Esophagus muscularis mucosa (tissue), 4 donors: ENCODE measurements around the gene USP25. TPM values are rescaled to one million over a fixed set of nuclear protein-coding genes. Genes with fewer than 3 reads are reported as not detected.

Source experiments
- DNase-seq: peaks from one replicate; pipeline ENCODE4 v3.0.0-alpha.2; 2017; ENCODE audit errors: extremely low spot score
- H3K27ac ChIP-seq, 4 donors: fragments of 200-600 bp; sonication (generic); replicated peaks in 1 of 4; 1 replicate in 3 of 4; 2 replicates in 1 of 4; pipeline ENCODE4 v1.5.1; 2016 to 2019; ENCODE audit warnings: mild to moderate bottlenecking in 1 of 4
- H3K27me3 ChIP-seq, 4 donors: fragments of 200-600 bp; sonication (generic); one replicate each; pipeline versions ENCODE4 v1.5.1 to v1.6.0; 2016 to 2019
- H3K36me3 ChIP-seq, 4 donors: fragments of 200-600 bp; sonication (generic); one replicate each; pipeline ENCODE4 v1.5.1; 2016 to 2019
- H3K4me1 ChIP-seq, 4 donors: fragments of 200-600 bp; sonication (generic); one replicate each; pipeline ENCODE4 v1.5.1; 2016 to 2019
- H3K4me3 ChIP-seq, 4 donors: fragments of 200-600 bp; sonication (generic); 1 replicate in 2 of 4; 2 replicates in 2 of 4; pipeline ENCODE4 v1.5.1; 2016 to 2019; ENCODE audit warnings: mild to moderate bottlenecking in 4 of 4, moderate library complexity in 1 of 4
- H3K9me3 ChIP-seq, 4 donors: fragments of 200-600 bp; sonication (generic); 1 replicate in 3 of 4; 2 replicates in 1 of 4; pipeline ENCODE4 v1.5.1; 2016 to 2019
- EP300 ChIP-seq: sonication (generic); formaldehyde crosslinking; IDR thresholded peaks from one replicate; pipeline ENCODE4 v1.6.1; 2017; ENCODE audit warnings: antibody characterized with exemption
- POLR2A ChIP-seq: fragments of 450-650 bp; IDR thresholded peaks from one replicate; pipeline ENCODE4 v1.6.1; 2017; ENCODE audit warnings: antibody characterized with exemption, moderate library complexity, mild to moderate bottlenecking, low read depth
- POLR2AphosphoS5 ChIP-seq, 2 donors: sonication (generic); formaldehyde crosslinking; IDR thresholded peaks; one replicate each; pipeline ENCODE4 v1.6.1; 2017; ENCODE audit warnings: antibody characterized with exemption in 2 of 2
- WGBS: methylation state at CpG from one replicate; pipeline ENCODE4 v1.1.5; 2018; 5-methylcytosine and 5-hydroxymethylcytosine counted together
- intact Hi-C: fragments of 100-400 bp; cut with DNase I; formaldehyde crosslinking; loops from one replicate; pipeline ENCODE4 v1.15.1; 2023
- total RNA-seq, 4 donors: library from RNA; depleted of rRNA; stranded (reverse); fragments of >200 nt; gene quantifications; one replicate each; pipeline versions ENCODE4 v1.1.0 to v1.2.1, GENCODE V29; 2016
- TF ChIP-seq, protein P1 (sequence below), 3 experiments: fragments of 200-600 bp in 2 of 3; fragments of 450-650 bp in 1 of 3; sonication (generic) in 2 of 3; IDR thresholded peaks; one replicate each; pipeline ENCODE4 v1.5.1; 2017 to 2019; ENCODE audit warnings: antibody characterized with exemption in 3 of 3, mild to moderate bottlenecking in 2 of 3, moderate library complexity in 1 of 3

Gene USP25
- total RNA-seq, 4 donors from 2014 or later, result 48.2 to 75.1 (median 60.0) TPM

DNA sequence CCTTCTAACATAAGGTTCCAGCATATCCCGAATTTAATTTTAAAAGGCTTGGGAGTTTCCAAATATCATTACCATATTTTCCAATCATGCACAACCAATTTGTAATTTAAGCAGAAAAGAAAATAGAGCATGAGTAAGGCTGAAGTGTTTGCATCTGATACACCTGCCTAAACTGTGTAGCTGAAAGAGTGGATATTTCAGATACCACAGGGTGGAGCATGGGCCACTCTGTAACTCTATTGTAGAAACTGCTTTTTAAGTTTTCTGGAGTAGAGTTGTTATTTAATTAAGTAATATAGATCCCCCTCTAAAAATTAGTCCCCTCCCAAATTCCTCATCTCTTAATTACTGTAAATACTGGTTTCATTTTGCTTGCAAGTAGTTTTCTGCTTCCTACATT, 199.8 kb downstream of the USP25 start:
- Histone ChIP-seq H3K27me3 (no peaks in the 10 kb centered on the region), H3K4me1 (no peaks in the 10 kb centered on the region), H3K36me3 (no peaks in the 10 kb centered on the region), H3K9me3 (no peaks in the 10 kb centered on the region), H3K27ac (no peak overlapping the region), H3K4me3 (no peak overlapping the region)
- TF ChIP-seq POLR2A (no peak), POLR2AphosphoS5 (IDR thresholded peaks at IDR 0.05) (no peak), EP300 (no peak)
- TF ChIP-seq, protein P1, sequence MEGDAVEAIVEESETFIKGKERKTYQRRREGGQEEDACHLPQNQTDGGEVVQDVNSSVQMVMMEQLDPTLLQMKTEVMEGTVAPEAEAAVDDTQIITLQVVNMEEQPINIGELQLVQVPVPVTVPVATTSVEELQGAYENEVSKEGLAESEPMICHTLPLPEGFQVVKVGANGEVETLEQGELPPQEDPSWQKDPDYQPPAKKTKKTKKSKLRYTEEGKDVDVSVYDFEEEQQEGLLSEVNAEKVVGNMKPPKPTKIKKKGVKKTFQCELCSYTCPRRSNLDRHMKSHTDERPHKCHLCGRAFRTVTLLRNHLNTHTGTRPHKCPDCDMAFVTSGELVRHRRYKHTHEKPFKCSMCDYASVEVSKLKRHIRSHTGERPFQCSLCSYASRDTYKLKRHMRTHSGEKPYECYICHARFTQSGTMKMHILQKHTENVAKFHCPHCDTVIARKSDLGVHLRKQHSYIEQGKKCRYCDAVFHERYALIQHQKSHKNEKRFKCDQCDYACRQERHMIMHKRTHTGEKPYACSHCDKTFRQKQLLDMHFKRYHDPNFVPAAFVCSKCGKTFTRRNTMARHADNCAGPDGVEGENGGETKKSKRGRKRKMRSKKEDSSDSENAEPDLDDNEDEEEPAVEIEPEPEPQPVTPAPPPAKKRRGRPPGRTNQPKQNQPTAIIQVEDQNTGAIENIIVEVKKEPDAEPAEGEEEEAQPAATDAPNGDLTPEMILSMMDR (IDR thresholded peaks at IDR 0.05), result no peak
- 100% methylated on average over 1 of the region's 1 CpG for WGBS
- intact Hi-C loops, result no loop called here
- DNase-seq, result no peak
